PFSK-1 (cell line): Measurements from ENCODE around the gene NFRKB.

Experiments used
- FOXP2 ChIP-seq: optimal IDR thresholded peaks from 2 replicates; pipeline ENCODE3; 2011; ENCODE audit warnings: borderline replicate concordance, control low read depth, inconsistent platforms; ENCODE audit not compliant: insufficient read depth; ENCODE audit errors: extremely low read length, extremely low read depth
- POLR2AphosphoS5 ChIP-seq: IDR thresholded peaks from 2 replicates; pipeline ENCODE4 v1.6.1; 2012; ENCODE audit warnings: low read depth, mild to moderate bottlenecking, control low read depth, low read length, moderate library complexity
- SIN3A ChIP-seq: IDR thresholded peaks from 2 replicates; pipeline ENCODE4 v1.6.1; 2012; ENCODE audit warnings: mild to moderate bottlenecking, low read length, moderate library complexity, borderline replicate concordance; ENCODE audit not compliant: insufficient read depth
- TAF1 ChIP-seq: IDR thresholded peaks from 2 replicates; pipeline ENCODE4 v1.6.1; 2012; ENCODE audit warnings: low read length, control low read depth, borderline replicate concordance; ENCODE audit not compliant: insufficient read depth
- TF ChIP-seq, protein P1 (sequence below), 2 experiments: IDR thresholded peaks; 2 replicates each; pipeline versions ENCODE4 v1.6.1 to v1.8.0; 2011 to 2012; ENCODE audit warnings: low read depth in 2 of 2, low read length in 2 of 2, control low read depth in 1 of 2, inconsistent platforms in 1 of 2, mild to moderate bottlenecking in 1 of 2, moderate library complexity in 1 of 2; ENCODE audit not compliant: insufficient read depth in 1 of 2

The NFRKB gene

DNA sequence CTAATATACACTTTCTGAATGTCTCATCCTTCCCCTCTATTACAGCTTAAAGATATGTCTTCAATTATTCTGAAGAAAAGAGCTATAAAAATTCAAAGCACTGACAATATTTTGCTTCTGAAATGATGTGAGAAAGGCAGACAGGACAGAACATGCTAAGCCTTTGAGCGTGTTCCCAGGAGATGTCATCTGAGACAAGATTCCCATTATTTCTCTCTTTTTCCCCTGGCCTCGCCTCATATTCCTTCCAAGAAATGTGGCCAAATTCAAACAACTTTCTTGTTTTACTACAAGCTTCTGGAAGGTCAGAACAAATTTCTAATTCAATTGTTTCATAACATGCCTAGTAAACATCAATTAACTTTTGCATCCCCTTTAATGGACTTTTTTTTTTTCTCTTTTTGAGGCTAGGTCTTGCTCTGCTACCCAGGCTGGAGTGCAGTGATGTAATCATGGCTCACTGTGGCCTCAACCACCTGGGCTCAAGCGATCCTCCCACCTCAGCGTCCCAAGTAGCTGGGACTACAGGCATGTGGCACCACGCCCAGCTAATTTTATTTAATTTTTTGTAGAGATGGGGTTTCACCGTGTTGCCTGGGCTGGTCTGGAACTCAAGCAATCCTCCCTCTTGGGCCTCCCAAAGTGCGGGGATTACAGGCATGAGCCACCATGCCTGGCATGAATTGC, 37.1 kb upstream of the NFRKB start:
- TF ChIP-seq TAF1 (no peak), SIN3A (no peak), FOXP2 (no peak), POLR2AphosphoS5 (no peak)
- TF ChIP-seq, protein P1, sequence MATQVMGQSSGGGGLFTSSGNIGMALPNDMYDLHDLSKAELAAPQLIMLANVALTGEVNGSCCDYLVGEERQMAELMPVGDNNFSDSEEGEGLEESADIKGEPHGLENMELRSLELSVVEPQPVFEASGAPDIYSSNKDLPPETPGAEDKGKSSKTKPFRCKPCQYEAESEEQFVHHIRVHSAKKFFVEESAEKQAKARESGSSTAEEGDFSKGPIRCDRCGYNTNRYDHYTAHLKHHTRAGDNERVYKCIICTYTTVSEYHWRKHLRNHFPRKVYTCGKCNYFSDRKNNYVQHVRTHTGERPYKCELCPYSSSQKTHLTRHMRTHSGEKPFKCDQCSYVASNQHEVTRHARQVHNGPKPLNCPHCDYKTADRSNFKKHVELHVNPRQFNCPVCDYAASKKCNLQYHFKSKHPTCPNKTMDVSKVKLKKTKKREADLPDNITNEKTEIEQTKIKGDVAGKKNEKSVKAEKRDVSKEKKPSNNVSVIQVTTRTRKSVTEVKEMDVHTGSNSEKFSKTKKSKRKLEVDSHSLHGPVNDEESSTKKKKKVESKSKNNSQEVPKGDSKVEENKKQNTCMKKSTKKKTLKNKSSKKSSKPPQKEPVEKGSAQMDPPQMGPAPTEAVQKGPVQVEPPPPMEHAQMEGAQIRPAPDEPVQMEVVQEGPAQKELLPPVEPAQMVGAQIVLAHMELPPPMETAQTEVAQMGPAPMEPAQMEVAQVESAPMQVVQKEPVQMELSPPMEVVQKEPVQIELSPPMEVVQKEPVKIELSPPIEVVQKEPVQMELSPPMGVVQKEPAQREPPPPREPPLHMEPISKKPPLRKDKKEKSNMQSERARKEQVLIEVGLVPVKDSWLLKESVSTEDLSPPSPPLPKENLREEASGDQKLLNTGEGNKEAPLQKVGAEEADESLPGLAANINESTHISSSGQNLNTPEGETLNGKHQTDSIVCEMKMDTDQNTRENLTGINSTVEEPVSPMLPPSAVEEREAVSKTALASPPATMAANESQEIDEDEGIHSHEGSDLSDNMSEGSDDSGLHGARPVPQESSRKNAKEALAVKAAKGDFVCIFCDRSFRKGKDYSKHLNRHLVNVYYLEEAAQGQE (IDR thresholded peaks at IDR 0.05; ENCODE audit: insufficient read depth in 1 of 2, low read depth in 2 of 2, low read length in 2 of 2) = no peak

DNA sequence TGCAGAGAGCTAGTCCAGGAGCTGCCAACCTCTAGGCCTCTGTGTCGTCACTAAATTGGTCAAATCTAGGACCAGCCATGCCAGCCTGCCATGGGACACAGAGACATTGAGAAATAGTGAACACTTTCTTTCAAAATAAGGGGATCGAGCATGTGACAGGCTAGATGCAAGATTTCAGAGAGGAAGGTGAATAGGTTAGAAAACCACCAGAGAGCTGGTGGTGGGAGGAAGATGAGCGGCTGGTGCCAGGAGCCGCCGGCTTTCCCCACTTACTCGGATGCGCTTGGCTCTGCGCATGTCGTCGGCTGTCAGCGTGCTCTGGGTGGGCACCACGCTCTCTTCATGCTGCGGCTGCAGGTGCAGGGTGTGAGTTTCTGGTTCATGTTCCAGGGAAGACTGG, 35.4 kb upstream of the NFRKB start:
- TF ChIP-seq FOXP2 (no peak), POLR2AphosphoS5 (no peak), TAF1 (no peak)
- TF ChIP-seq, protein P1 (IDR thresholded peaks at IDR 0.05; ENCODE audit: insufficient read depth in 1 of 2, low read depth in 2 of 2, low read length in 2 of 2) = no peak

DNA sequence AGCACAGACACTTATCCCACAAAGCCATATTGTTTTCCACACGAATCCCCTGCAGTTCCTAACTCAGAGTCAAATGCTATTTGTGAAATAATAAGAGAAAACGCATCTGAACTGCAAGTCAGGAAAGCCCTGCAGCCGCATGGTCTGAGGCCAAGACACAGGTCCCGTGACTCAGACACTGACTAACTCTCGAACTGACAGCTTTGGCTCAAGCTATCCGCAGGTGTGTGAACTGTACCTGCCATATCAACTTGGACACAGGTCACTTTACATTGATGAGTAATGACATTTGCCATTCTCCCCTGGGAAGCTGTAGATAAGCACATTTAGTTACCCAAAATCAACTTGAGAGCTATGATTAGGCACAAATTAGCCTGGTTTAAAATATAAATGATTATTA, 34.9 kb upstream of the NFRKB start:
- TF ChIP-seq SIN3A (no peak), FOXP2 (no peak), POLR2AphosphoS5 (no peak), TAF1 (no peak)
- TF ChIP-seq, protein P1 (IDR thresholded peaks at IDR 0.05; ENCODE audit: insufficient read depth in 1 of 2, low read depth in 2 of 2, low read length in 2 of 2) = no peak

DNA sequence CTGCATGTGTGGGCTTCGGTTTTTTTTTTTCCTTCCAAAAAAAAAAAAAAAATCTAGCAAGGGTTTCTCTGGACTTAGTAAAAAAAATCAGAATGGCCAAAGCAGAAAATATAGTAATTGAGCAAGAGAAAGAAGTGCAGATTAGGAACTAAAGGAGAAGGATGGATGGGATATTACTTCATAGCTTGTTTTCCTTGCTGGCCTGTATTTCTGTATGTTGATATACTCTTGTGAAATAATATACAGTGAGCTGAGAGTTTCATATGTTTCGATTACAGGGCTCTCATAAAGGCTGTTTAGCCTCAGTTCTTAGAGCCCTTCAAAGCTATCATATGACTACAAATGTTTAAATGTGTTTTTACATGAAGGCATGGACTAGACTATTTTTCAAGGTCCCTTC, 34.3 kb upstream of the NFRKB start:
- no peak for TF ChIP-seq POLR2AphosphoS5

DNA sequence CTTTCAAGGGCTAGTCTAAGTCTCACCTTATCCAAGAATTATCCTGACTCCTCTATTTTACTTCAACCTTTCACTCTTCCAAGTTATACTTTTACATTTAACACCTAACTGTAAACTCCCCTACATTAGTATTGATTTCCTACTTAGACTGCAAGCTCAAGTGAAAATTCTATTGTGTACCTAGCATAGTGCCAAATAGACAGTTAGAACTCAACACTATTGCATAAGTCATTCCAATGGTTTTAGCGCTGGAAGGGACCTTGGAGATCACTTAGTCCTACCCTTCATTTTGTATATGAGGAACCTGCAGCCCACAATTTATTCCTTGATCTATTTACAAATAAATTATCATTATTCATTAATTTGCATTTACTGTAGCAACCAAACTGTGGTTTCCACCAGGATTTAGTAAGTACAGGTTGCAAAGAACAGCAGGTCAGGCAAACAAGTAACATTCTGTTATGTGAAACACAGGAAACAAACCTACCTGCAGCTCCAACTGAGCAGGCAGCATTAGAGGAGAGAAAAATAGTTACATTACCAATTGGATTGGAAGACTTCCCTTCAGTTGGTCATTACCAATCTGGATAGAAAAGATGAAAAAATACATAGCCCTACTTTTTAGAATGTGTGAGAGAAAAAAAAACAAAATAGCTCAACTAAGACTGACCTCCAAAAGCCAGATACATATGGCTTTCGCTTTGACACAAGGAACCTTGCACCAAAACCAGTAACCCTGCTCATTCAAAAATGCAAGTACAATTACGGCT, 33.7 kb upstream of the NFRKB start:
- TF ChIP-seq TAF1 (no peak), FOXP2 (no peak), POLR2AphosphoS5 (no peak), SIN3A (no peak)
- TF ChIP-seq, protein P1 (IDR thresholded peaks at IDR 0.05; ENCODE audit: insufficient read depth in 1 of 2, low read depth in 2 of 2, low read length in 2 of 2) = no peak
